ENCODE measurements around the gene FPGS. TPM values are rescaled to one million over a fixed set of nuclear protein-coding genes. Genes with fewer than 3 reads are reported as not detected.
A peak's percentile ranks its signal among the peaks of the same experiment; 100 is the strongest.

The FPGS gene
- total RNA-seq, 4 donors from 2014 or later, result 36.1 to 56.3 (median 50.1) TPM

DNA sequence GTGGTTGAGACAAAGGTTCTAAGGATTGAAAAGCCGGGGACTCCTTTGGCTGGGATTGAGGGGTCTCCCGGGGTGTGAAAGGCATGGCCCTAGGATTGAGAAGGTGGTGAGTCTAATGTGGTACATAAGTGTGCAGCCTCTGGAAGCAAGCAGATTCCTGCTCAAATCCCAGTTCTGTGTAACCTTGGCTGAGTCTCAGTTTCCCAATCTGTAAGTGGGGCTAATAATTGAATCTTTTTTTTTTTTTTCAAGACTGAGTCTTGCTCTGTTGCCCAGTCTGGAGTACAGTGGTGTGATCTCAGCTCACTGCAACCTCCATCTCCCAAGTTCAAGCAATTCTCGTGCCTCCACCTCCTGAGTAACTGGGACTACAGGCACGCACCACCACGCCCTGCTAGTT, 30.1 kb upstream of the FPGS start:
- TF ChIP-seq POLR2A (IDR thresholded peaks at IDR 0.05; ENCODE audit: low read depth), result no peak
- TF ChIP-seq CTCF (IDR thresholded peaks at IDR 0.05), result no peak
- TF ChIP-seq POLR2AphosphoS5 (IDR thresholded peaks at IDR 0.05), result no peak
- TF ChIP-seq EP300 (IDR thresholded peaks at IDR 0.05), result no peak
- Histone ChIP-seq H3K9me3 (no peaks in the 10 kb centered on the region), H3K36me3 (no peaks in the 10 kb centered on the region), H3K4me1 (peaks cover 12 to 36% (median 23%) of the 10 kb centered on the region in 4 donors), H3K27me3 (no peaks in the 10 kb centered on the region), H3K4me3 (no peak overlapping the region), H3K27ac (replicated peaks in 1 of 4) (no peak overlapping the region)
- intact Hi-C loops (cut with DNase I), result no loop called here
- WGBS, result 93% methylated on average over 5 of the region's 5 CpGs
- DNase-seq (ENCODE audit: extremely low spot score), result no peak

DNA sequence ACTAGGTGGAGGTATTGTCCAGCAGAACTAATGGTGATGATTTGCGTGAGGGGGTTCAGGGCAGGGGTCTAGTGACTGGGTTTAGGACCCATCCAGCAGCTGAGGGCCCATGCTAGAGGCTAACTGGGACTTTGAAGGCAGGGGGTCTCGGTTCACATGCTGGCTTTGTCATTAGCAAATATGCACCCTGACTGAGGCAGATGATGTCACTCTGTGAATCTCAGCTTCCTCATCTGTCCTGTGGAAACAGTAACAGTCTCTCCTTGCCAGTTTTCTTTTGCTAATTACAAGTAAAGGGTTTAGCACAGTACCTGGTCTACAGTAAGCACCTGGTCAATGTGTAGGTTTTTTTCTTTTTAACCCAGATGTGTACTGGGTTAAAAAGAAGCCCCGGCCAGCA, 29.4 kb upstream of the FPGS start:
- no peaks in the 10 kb centered on the region for H3K27me3 ChIP-seq
- intact Hi-C loops (cut with DNase I), result no loop called here
- TF ChIP-seq POLR2A (IDR thresholded peaks at IDR 0.05; ENCODE audit: low read depth), result no peak
- TF ChIP-seq EP300 (IDR thresholded peaks at IDR 0.05), result no peak
- no peak for TF ChIP-seq CTCF (IDR thresholded peaks at IDR 0.05)
- TF ChIP-seq POLR2AphosphoS5 (IDR thresholded peaks at IDR 0.05), result no peak
- H3K9me3 ChIP-seq, result no peaks in the 10 kb centered on the region
- no peak for DNase-seq (ENCODE audit: extremely low spot score)
- H3K4me1 ChIP-seq, result peaks cover 11 to 29% (median 20%) of the 10 kb centered on the region in 4 donors
- H3K4me3 ChIP-seq, result no peak overlapping the region
- H3K36me3 ChIP-seq, result no peaks in the 10 kb centered on the region
- H3K27ac ChIP-seq (replicated peaks in 1 of 4), result no peak overlapping the region
- WGBS, result 90% methylated on average over 3 of the region's 3 CpGs

GRCh38 chr9:127773981-127774380, 28.7 kb upstream of the FPGS start:
- no peaks in the 10 kb centered on the region for H3K36me3 ChIP-seq
- no peak overlapping the region for H3K4me3 ChIP-seq
- H3K27me3 ChIP-seq, result no peaks in the 10 kb centered on the region
- H3K4me1 ChIP-seq, result peaks cover 17 to 29% (median 22%) of the 10 kb centered on the region in 4 donors
- DNase-seq (ENCODE audit: extremely low spot score), result no peak
- intact Hi-C loops (cut with DNase I), result no loop called here
- H3K27ac ChIP-seq (replicated peaks in 1 of 4), result no peak overlapping the region
- no peaks in the 10 kb centered on the region for H3K9me3 ChIP-seq
- WGBS, result 92% methylated on average over 5 of the region's 10 CpGs
- no peak for TF ChIP-seq EP300 (IDR thresholded peaks at IDR 0.05)
- TF ChIP-seq POLR2A (IDR thresholded peaks at IDR 0.05; ENCODE audit: low read depth), result no peak
- no peak for TF ChIP-seq CTCF (IDR thresholded peaks at IDR 0.05)
- TF ChIP-seq POLR2AphosphoS5 (IDR thresholded peaks at IDR 0.05), result no peak

DNA sequence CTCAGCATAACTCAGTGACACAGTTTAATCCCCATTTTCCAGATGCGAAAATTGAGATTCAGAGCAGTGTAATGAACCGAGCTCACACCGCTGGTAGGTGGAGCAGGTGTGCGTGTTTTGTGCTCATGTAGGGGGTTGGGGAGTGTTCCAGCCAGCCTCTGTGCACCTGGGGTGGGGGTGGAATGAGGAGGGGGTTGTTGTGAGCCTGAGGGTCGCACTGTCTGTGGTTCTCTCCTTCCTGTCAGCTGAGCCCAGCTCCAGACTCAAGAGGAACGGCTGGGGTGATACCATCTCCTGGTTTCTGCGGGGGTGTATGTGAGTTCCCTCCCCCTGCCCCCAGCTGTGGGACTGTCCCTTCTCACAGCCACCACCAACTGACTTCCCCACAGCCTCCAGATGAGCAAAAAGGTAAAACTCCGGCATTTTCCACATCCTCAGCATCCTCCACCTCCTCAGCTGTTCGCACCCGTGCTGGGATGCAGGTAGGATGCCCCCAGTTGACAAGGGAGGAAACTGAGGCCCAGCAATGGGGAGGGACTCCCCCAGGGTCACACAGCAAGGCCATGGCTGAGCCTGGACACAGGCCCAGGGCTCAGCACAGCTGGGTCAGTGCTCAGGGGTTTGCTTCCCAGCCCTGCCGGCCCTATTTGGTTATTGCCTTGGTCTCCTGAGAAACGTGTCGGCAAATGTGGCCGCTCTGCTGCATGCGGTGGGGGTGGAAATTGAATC, 26.3 kb upstream of the FPGS start:
- TF ChIP-seq CTCF (IDR thresholded peaks at IDR 0.05), result no peak
- TF ChIP-seq POLR2A (IDR thresholded peaks at IDR 0.05; ENCODE audit: low read depth), result no peak
- TF ChIP-seq POLR2AphosphoS5 (IDR thresholded peaks at IDR 0.05), result no peak
- TF ChIP-seq EP300 (IDR thresholded peaks at IDR 0.05), result no peak
- H3K9me3 ChIP-seq, result no peaks in the 10 kb centered on the region
- peaks cover 8 to 19% (median 17%) of the 10 kb centered on the region in 4 donors for H3K4me1 ChIP-seq
- DNase-seq (ENCODE audit: extremely low spot score), result no peak
- no peaks in the 10 kb centered on the region for H3K36me3 ChIP-seq
- peak overlapping the region; percentile 12 to 33 (median 20) for H3K4me3 ChIP-seq
- no peaks in the 10 kb centered on the region for H3K27me3 ChIP-seq
- H3K27ac ChIP-seq (replicated peaks in 1 of 4), result no peak overlapping the region
- intact Hi-C loops (cut with DNase I), result no loop called here
- 81% methylated on average over 15 of the region's 15 CpGs for WGBS

- WGBS, result 82% methylated on average over 4 of the region's 5 CpGs
- Histone ChIP-seq H3K27ac (replicated peaks in 1 of 4) (no peak overlapping the region), H3K4me3 (peak overlapping the region; percentile 12 to 33 (median 20))
Measured at GRCh38 chr9:127776924-127777289, 25.8 kb upstream of the FPGS start.

More at GRCh38 chr9:127776924-127777289, 25.8 kb upstream of the FPGS start:
- peaks cover 8 to 17% (median 13%) of the 10 kb centered on the region in 4 donors for H3K4me1 ChIP-seq
- intact Hi-C loops (cut with DNase I), result no loop called here
- TF ChIP-seq EP300 (IDR thresholded peaks at IDR 0.05) (no peak), CTCF (IDR thresholded peaks at IDR 0.05) (no peak), POLR2AphosphoS5 (IDR thresholded peaks at IDR 0.05) (no peak)
- no peaks in the 10 kb centered on the region for H3K27me3 ChIP-seq
- no peak for DNase-seq (ENCODE audit: extremely low spot score)
- H3K9me3 ChIP-seq, result no peaks in the 10 kb centered on the region
- H3K36me3 ChIP-seq, result no peaks in the 10 kb centered on the region
